Neutrophil (primary cell): Measurements from ENCODE around the gene SBSN.

ENCODE experiments used
- H3K27ac ChIP-seq: fragments of 200-600 bp; sonication (generic); 2 replicates; pipeline ENCODE4 v1.5.1; 2016; ENCODE audit warnings: mild to moderate bottlenecking, moderate library complexity
- H3K27me3 ChIP-seq: fragments of 200-600 bp; sonication (generic); 2 replicates; pipeline ENCODE4 v1.6.0; 2016; ENCODE audit warnings: mild to moderate bottlenecking
- H3K36me3 ChIP-seq: fragments of 200-600 bp; sonication (generic); 2 replicates; pipeline ENCODE4 v1.5.1; 2017
- H3K4me1 ChIP-seq, 2 experiments: fragments of 200-600 bp in 1 of 2; sonication (generic) in 1 of 2; 1 replicate in 1 of 2; 2 replicates in 1 of 2; pipeline versions ENCODE4 v1.5.1 to v1.6.1; 2013 to 2016; ENCODE audit warnings: low read depth in 1 of 2, low read length in 1 of 2, mild to moderate bottlenecking in 1 of 2, moderate library complexity in 1 of 2; ENCODE audit not compliant: control insufficient read depth in 1 of 2, insufficient read depth in 1 of 2
- H3K4me3 ChIP-seq, 2 experiments: fragments of 200-600 bp in 1 of 2; sonication (generic) in 1 of 2; 1 replicate in 1 of 2; 2 replicates in 1 of 2; pipeline ENCODE4 v1.5.1; 2013 to 2016; ENCODE audit warnings: low read depth in 1 of 2, low read length in 1 of 2, mild to moderate bottlenecking in 1 of 2, moderate library complexity in 1 of 2
- H3K9me3 ChIP-seq: fragments of 200-600 bp; sonication (generic); 2 replicates; pipeline ENCODE4 v1.5.1; 2016
- TF ChIP-seq, protein P1 (sequence below): fragments of 200-600 bp; sonication (generic); IDR thresholded peaks from 2 replicates; pipeline ENCODE4 v1.5.1; 2016; ENCODE audit warnings: antibody characterized with exemption

The SBSN gene

DNA sequence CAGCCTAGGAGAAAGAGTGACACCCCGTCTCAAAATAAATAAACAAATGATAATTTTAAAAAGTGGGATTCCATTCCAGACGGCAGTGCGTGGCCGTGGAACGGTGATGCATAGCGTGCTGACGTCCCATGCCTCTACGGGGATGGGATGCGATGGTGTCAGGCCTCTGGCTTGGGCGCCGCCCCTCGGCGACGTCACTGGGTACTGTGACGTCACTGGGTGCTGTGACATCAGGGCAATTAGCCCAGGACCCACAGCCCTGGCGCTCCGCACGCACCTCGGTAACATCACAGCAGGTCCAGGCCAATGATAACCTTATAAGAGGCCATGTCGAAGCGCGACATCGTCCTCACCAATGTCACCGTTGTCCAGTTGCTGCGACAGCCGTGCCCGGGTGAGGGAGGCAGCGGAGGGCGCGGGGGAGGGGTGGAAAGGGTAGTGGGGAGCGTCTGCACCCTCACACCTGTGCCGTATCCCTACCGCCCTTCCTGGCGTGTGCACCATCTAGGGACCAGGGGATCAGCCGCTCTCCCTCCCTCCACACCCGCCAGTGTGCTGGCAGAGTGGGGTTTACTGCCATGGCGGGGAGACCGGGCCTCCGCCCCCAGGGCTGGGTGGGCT lies 5.2 kb upstream of the SBSN start, which contains the start of gene GAPDHS:
Gene GAPDHS (plus strand): TSS at position 256 of the 621 bp plus-strand sequence. CDS start 72 bp downstream, at position 328.
- peaks cover 77% of the 10 kb centered on the region for H3K27me3 ChIP-seq
- H3K36me3 ChIP-seq, result no peaks in the 10 kb centered on the region
- H3K4me3 ChIP-seq, result no peak within 1 kb of the TSS
- no peak within 1 kb of the TSS for H3K27ac ChIP-seq
- no peaks in the 10 kb centered on the region for H3K4me1 ChIP-seq
- H3K9me3 ChIP-seq, result no peaks in the 10 kb centered on the region
- TF ChIP-seq, protein P1, sequence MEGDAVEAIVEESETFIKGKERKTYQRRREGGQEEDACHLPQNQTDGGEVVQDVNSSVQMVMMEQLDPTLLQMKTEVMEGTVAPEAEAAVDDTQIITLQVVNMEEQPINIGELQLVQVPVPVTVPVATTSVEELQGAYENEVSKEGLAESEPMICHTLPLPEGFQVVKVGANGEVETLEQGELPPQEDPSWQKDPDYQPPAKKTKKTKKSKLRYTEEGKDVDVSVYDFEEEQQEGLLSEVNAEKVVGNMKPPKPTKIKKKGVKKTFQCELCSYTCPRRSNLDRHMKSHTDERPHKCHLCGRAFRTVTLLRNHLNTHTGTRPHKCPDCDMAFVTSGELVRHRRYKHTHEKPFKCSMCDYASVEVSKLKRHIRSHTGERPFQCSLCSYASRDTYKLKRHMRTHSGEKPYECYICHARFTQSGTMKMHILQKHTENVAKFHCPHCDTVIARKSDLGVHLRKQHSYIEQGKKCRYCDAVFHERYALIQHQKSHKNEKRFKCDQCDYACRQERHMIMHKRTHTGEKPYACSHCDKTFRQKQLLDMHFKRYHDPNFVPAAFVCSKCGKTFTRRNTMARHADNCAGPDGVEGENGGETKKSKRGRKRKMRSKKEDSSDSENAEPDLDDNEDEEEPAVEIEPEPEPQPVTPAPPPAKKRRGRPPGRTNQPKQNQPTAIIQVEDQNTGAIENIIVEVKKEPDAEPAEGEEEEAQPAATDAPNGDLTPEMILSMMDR, result no peak

DNA sequence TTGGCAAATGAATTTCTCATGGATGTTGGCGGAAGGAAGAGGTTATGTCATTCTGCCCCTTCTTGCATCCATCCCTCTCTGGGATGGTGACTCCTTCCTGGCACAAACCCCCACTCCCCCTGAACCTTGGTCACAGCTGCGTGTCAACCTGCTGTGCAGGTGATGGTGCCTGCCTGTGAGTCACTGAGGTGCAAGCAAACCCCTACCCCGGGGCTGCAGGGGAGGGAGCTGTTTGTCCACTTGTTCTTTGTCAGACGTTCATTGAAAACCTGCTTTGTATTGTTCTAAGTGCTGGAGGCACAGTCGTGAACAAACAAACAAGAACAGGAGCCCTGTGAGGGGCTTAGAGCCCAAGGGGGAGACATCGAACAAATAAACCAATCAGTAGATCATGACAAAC lies 3.2 kb upstream of the SBSN start:
- H3K9me3 ChIP-seq, result no peaks in the 10 kb centered on the region
- peaks cover 72% of the 10 kb centered on the region for H3K27me3 ChIP-seq
- TF ChIP-seq, protein P1, result no peak
- no peak overlapping the region for H3K4me3 ChIP-seq
- no peaks in the 10 kb centered on the region for H3K4me1 ChIP-seq
- no peak overlapping the region for H3K27ac ChIP-seq
- no peaks in the 10 kb centered on the region for H3K36me3 ChIP-seq

DNA sequence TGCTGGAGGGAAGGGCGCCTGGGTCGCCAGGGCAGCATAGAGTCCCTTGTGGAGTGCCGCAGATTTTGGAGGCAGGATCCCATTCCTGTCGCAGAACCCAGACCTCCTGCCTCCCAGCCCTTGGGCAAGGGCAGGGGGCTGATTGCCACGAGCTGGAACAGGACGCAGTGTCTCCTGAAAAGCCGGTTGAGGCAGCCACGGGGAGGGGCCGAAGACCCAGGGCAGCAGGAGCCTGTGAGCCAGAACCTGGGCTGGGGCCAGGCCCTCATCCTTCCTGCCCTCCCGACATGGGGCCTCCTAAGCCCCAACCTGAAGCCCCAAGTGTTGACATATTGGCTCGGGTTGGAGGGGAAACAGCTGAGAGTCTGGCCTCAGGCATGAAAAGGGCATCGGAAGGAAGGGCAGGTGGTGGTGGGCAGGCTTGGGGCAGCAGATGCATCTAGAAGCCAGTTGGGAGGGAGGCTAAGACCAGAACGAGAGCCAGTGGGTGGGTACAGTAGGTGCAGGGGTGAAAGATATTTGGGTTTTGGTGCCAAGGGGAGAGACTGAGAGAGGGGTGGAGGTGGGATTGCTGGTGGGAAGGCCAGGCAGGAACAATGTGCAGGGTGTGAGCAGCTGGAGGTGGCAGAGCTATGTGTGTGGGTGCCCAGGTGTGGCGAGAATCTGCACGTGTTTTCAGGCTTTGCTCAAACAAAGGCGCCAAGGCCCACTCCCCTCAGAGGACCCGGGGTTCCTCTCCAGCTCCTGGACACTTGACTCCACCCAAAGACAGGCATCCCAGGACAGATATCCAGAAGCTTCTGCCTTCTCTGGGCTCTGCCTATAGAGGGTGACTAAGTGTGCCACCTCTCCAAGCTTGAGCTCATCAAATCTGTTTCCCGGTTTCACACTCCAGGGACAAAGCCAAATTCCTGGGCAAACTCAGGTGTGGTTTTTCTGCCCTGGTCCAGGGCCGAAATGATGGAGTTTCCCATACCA lies 1.4 kb upstream of the SBSN start:
- peaks cover 54% of the 10 kb centered on the region for H3K27me3 ChIP-seq
- H3K36me3 ChIP-seq, result no peaks in the 10 kb centered on the region
- H3K9me3 ChIP-seq, result no peaks in the 10 kb centered on the region
- no peak overlapping the region for H3K4me3 ChIP-seq
- no peaks in the 10 kb centered on the region for H3K4me1 ChIP-seq
- no peak overlapping the region for H3K27ac ChIP-seq
- TF ChIP-seq, protein P1, result no peak

DNA sequence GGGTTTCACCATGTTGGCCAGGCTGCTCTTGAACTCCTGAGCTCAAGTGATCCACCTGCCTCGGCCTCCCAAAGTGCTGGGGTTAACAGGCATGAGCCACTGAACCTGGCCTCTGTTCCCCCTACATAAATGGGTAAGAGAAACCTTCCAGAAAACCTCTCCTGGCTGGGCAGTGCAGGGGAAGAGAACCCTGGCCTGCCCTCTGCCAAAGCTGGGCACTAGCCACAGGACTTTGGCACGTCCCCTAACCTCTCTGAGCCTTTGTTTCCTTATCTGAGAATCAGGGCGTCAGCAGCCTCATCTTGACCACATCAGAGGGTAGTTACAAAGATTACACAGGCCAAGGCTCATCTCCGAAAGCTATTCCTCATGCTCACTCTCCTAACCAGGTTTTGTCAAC lies 2.2 kb downstream of the SBSN start:
- Histone ChIP-seq H3K27me3 (peaks cover 21% of the 10 kb centered on the region), H3K4me3 (no peak overlapping the region)

DNA sequence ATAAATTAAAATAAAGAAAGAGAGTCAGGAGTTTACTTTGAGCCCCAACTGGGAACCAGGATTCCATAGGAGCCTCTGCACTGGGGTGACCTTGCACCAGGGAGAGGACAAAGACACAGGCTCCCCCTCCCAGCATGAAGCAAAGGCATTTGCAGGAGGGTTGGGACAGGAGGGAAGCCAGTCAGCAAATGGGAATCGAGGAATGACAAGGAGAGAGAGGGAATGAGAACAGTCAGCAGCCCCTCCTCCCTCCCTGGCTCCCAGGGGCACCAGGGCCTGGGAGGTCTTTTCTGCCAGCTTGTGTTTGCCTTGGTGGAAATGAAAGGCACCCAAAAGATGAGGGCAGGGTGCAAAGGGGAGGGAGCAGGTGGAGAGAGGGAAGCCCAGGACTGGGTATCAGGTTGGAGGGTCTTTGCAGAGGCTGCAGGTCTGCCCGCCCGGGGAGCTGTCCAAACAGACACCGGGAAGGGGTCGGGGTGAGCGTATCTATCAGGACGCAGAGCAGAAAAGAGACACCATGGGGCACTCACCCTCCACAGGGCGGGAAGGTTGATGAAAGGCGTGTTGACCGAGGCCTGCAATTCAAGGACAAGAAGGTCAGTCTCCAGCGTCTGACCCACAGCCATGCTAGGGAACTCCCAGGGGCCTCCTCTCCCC lies 3.8 kb downstream of the SBSN start:
- Histone ChIP-seq H3K9me3 (no peaks in the 10 kb centered on the region), H3K36me3 (no peaks in the 10 kb centered on the region), H3K27ac (no peak overlapping the region), H3K4me3 (no peak overlapping the region), H3K4me1 (no peaks in the 10 kb centered on the region), H3K27me3 (peaks cover 9% of the 10 kb centered on the region)
- TF ChIP-seq, protein P1, result no peak

More for the DNA sequence above, 2.2 kb downstream of the SBSN start:
- TF ChIP-seq, protein P1, result no peak
- no peak overlapping the region for H3K27ac ChIP-seq
- no peaks in the 10 kb centered on the region for H3K4me1 ChIP-seq
- H3K9me3 ChIP-seq, result no peaks in the 10 kb centered on the region
- no peaks in the 10 kb centered on the region for H3K36me3 ChIP-seq
